NCI-H2171 (cell line): ENCODE measurements around the gene SOWAHC.

Experiments used
- DNase-seq: peaks from one replicate; lab custom pipeline; 2025; lab: John Stamatoyannopoulos, UW

The SOWAHC gene

GRCh38 chr2:109646961-109647360 lies 32.8 kb downstream of the SOWAHC start:
- no peak for DNase-seq

GRCh38 chr2:109647636-109648035 lies 33.5 kb downstream of the SOWAHC start:
- no peak for DNase-seq

GRCh38 chr2:109648041-109648527 lies 33.9 kb downstream of the SOWAHC start:
- no peak for DNase-seq

GRCh38 chr2:109649736-109650695 lies 35.9 kb downstream of the SOWAHC start:
- no peak for DNase-seq

- DNase-seq: no peak
These were observed 40.3 kb downstream of the SOWAHC start for GRCh38 chr2:109654326-109655050.

GRCh38 chr2:109655287-109655686 lies 41.1 kb downstream of the SOWAHC start:
- DNase-seq: no peak

GRCh38 chr2:109659396-109660045 lies 45.4 kb downstream of the SOWAHC start:
- DNase-seq: no peak

- no peak for DNase-seq
These were observed 46.1 kb downstream of the SOWAHC start for GRCh38 chr2:109660046-109660860.

- no peak for DNase-seq
These were observed 48.7 kb downstream of the SOWAHC start for GRCh38 chr2:109662889-109663288.

GRCh38 chr2:109663721-109664120 lies 49.6 kb downstream of the SOWAHC start:
- DNase-seq: peak; percentile 44

GRCh38 chr2:109666466-109666865 lies 52.3 kb downstream of the SOWAHC start:
- no peak for DNase-seq
